ENCODE data around the gene PLEKHH1. TPM values are rescaled to one million over a fixed set of nuclear protein-coding genes. Genes with fewer than 3 reads are reported as not detected.

Gene PLEKHH1
- total RNA-seq, 1 donor from 2014 or later = 119 TPM

- H3K4me3 Mint-ChIP-seq (ENCODE audit: low read depth) = no peak overlapping the region
- H3K27ac Mint-ChIP-seq = no peak overlapping the region
- DNase-seq (ENCODE audit: low spot score, unreplicated experiment) = no peak
- H3K27me3 Mint-ChIP-seq = peaks cover 9% of the 10 kb centered on the region
- TF ChIP-seq CTCF (IDR thresholded peaks at IDR 0.05; ENCODE audit: unreplicated experiment) = no peak
- H3K9me3 Mint-ChIP-seq (ENCODE audit: low read depth) = no peaks in the 10 kb centered on the region
- peaks cover 2% of the 10 kb centered on the region for H3K4me1 Mint-ChIP-seq (ENCODE audit: low read depth)
- H3K36me3 Mint-ChIP-seq (ENCODE audit: insufficient read depth) = no peaks in the 10 kb centered on the region
Measured at GRCh38 chr14:67526181-67526580, 6.9 kb upstream of the PLEKHH1 start.

GRCh38 chr14:67526676-67527459 lies 6.2 kb upstream of the PLEKHH1 start:
- TF ChIP-seq CTCF (IDR thresholded peaks at IDR 0.05; ENCODE audit: unreplicated experiment) = peak; percentile 66

GRCh38 chr14:67527756-67528155 lies 5.3 kb upstream of the PLEKHH1 start:
- H3K4me1 Mint-ChIP-seq (ENCODE audit: low read depth) = peaks cover 2% of the 10 kb centered on the region
- H3K36me3 Mint-ChIP-seq (ENCODE audit: insufficient read depth) = no peaks in the 10 kb centered on the region

More at GRCh38 chr14:67526676-67527459, 6.2 kb upstream of the PLEKHH1 start:
- Mint-ChIP-seq H3K9me3 (ENCODE audit: low read depth) (no peaks in the 10 kb centered on the region), H3K27me3 (peaks cover 3% of the 10 kb centered on the region), H3K4me1 (ENCODE audit: low read depth) (peaks cover 2% of the 10 kb centered on the region), H3K4me3 (ENCODE audit: low read depth) (no peak overlapping the region), H3K27ac (peak overlapping the region; percentile 81), H3K36me3 (ENCODE audit: insufficient read depth) (no peaks in the 10 kb centered on the region)
- no peak for DNase-seq (ENCODE audit: low spot score, unreplicated experiment)

GRCh38 chr14:67528276-67528675 lies 4.8 kb upstream of the PLEKHH1 start:
- no peak for DNase-seq (ENCODE audit: low spot score, unreplicated experiment)
- no peak for TF ChIP-seq CTCF (IDR thresholded peaks at IDR 0.05; ENCODE audit: unreplicated experiment)
- Mint-ChIP-seq H3K9me3 (ENCODE audit: low read depth) (no peaks in the 10 kb centered on the region), H3K4me3 (ENCODE audit: low read depth) (no peak overlapping the region), H3K4me1 (ENCODE audit: low read depth) (peaks cover 2% of the 10 kb centered on the region), H3K27ac (no peak overlapping the region), H3K36me3 (ENCODE audit: insufficient read depth) (no peaks in the 10 kb centered on the region), H3K27me3 (no peaks in the 10 kb centered on the region)

More at GRCh38 chr14:67527756-67528155, 5.3 kb upstream of the PLEKHH1 start:
- Mint-ChIP-seq H3K4me3 (ENCODE audit: low read depth) (no peak overlapping the region), H3K27ac (no peak overlapping the region), H3K9me3 (ENCODE audit: low read depth) (no peaks in the 10 kb centered on the region), H3K27me3 (no peaks in the 10 kb centered on the region)
- no peak for TF ChIP-seq CTCF (IDR thresholded peaks at IDR 0.05; ENCODE audit: unreplicated experiment)
- no peak for DNase-seq (ENCODE audit: low spot score, unreplicated experiment)

- Mint-ChIP-seq H3K36me3 (ENCODE audit: insufficient read depth) (no peaks in the 10 kb centered on the region), H3K9me3 (ENCODE audit: low read depth) (no peaks in the 10 kb centered on the region), H3K4me1 (ENCODE audit: low read depth) (peaks cover 13% of the 10 kb centered on the region), H3K4me3 (ENCODE audit: low read depth) (no peak overlapping the region), H3K27me3 (no peaks in the 10 kb centered on the region), H3K27ac (no peak overlapping the region)
- DNase-seq (ENCODE audit: low spot score, unreplicated experiment) = no peak
- no peak for TF ChIP-seq CTCF (IDR thresholded peaks at IDR 0.05; ENCODE audit: unreplicated experiment)
Measured at GRCh38 chr14:67529947-67530935, 2.8 kb upstream of the PLEKHH1 start.
